Stimulated activated CD4-positive, alpha-beta T cell treated with anti-CD3 and anti-CD28 coated beads, Interleukin-15, amount 100 ng/mL, for 24 hours (primary cell): ENCODE data around the gene CDC42BPA.
"Not testable (repeated sequence)": the region's sequence is repeated elsewhere in the genome, so short reads cannot be mapped to it uniquely, and the experiment has no call there.

Experiments
- DNase-seq: peaks from one replicate; pipeline ENCODE4 v3.0.0-alpha.2; 2020

CDC42BPA gene

DNA sequence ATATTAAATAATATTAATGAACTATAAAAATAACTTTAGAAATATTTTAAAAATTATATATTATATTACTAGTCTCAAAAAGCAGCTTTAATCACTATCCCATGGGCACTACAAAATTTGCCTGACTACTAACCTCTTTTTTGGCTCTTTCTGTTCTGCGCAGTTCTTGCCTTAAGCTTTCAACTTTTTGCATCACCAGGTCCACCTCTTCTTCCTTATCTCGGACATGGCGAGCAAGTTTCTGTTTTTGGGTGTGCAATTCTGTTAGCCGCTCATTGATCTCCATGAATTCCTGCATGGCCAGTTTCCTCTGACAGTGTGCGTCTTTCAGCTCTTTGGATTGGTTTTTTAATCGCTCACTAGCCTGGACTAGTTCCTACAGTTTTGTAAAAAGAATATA is 205.8 kb downstream of the CDC42BPA start:
- no peak for DNase-seq

DNA sequence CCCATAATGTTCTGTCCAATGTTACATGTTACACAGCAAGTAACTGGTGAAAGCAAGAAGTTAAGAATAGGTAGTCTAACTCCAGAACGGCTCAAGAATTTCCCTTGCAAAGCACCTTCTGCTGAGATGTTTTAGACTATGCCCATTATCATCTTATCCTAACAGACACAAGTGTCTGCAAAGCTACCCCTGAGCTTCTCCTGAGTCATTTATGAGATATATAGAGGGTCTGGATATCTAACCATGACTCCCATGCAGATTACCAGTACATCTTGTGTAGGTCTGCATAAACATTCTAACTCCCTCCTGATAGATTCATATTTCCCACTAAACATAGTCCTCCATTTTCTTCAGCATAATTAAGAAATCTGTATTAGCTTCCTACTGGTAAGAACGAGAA is 206.5 kb downstream of the CDC42BPA start:
- DNase-seq = no peak

DNA sequence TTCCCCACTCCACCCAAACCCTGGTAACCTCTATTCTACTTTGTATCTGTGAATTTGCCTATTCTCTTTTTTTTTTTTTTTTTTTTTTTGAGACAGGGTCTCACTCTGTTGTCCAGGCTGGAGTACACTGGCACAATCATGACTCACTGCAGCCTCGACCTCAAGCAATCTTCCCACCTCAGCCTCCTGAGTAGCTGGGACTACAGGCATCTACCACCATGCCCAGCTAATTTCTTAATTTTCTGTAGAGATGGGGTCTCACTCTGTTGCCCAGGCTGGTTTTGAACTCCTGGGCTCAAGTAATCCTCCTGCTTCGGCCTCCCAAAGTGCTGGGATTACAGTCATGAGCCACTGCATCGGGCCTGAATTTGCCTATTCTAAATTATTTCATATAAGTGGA is 213.0 kb downstream of the CDC42BPA start:
- not testable (repeated sequence) for DNase-seq

DNA sequence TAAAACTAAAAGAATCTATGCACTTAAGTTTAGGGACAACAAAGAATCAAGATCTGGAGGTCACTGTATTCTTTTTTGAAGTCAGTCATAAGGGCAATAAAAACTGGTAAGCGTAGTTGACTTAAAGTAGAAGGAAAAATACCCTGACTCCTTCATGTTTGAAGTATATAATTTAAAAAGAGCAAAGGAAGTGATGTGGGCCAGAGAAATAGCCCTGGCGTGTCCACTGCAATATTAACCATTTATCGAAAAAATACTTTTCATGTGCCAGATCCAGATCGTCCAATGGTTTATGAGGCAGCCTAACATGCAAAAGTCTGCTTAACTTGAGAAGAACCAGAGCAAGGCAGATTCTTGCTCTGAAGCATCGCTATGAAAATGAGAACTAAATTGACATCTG is 216.2 kb downstream of the CDC42BPA start:
- DNase-seq = no peak

DNA sequence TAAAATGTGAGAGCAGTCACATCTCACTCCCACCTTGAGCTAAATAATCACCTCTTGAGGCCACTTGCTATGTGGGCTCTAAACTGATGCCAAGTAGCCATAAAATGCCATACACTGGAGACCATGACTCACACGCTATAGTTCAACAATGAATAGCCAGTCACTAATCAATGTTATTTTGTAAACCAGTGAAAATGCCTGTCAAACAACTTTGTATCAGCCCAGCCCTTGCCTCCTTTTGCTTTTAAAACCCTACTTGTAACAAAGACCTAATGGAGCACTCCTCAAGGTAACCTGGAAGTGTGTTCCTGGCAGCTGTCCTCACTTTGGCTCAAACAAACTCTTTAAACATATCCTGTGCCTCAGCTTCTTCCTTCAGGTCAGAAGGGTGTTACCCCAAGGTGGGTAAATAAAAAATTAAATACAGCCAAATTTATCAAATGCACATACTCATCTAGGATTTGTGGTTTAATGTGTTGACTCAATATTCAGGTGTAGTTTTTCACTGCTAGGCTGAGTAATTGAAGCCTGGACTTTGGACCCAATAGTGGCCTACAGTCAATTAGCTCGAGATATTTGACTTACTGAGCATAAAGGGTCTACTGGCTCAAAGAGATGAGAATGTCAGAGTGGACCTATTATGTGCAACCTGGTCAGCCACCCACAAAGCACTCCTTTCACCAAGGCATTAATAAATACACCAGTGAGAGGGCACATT is 223.9 kb downstream of the CDC42BPA start:
- no peak for DNase-seq

DNA sequence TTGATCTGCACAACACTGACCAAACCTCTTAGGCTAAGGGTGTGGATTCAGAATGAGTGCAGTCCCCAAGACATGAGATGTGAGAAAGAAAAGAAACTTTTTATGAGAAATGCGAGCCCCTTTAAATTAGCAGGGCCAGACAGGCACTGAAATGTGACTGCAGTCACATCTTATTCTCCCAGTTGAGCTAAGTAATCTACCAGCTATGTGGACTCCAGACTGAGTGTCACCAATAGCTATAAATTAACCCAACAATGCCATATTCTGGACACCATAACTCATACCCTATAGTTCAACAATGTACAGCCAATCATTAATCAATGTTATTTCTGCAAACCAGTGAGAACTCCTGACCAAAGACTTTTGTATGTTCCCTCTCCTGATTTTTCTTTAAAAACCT is 225.0 kb downstream of the CDC42BPA start:
- no peak for DNase-seq

DNA sequence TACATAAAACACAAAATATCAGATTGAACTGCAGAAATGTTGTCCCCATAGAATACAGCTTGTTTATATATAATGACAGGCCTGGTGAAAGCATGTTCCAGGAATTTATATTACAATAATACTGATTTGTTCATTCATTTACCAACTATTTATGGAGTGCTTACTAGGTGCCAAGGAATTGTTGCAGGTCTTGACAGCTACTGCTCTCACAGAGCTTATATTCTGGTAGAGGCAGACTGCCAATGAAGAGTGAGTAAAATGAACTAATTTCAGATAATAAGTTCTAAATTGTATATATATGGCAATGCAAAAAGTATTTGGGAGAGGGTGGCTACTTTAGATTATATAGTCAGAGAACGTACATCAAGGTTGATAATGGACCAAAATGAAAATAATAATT is 226.2 kb downstream of the CDC42BPA start:
- DNase-seq = no peak

DNA sequence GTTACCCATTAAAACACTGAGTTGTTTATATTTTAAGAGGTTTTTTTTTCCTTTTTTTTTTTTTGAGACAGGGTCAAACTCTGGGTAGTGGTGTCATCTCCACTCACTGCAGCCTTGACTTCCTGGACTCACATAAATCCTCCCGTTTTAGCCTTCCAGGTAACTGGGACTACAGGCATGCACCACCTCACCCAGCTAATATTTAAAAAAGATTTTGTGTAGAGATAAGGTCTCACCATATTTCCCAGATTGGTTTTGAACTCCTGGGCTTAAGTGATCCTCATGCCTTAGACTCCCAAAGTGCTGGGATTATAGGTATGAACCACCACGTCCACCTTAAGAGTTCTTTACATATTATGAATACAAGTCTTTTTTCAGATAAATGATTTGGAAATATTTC is 231.7 kb downstream of the CDC42BPA start:
- no peak for DNase-seq

DNA sequence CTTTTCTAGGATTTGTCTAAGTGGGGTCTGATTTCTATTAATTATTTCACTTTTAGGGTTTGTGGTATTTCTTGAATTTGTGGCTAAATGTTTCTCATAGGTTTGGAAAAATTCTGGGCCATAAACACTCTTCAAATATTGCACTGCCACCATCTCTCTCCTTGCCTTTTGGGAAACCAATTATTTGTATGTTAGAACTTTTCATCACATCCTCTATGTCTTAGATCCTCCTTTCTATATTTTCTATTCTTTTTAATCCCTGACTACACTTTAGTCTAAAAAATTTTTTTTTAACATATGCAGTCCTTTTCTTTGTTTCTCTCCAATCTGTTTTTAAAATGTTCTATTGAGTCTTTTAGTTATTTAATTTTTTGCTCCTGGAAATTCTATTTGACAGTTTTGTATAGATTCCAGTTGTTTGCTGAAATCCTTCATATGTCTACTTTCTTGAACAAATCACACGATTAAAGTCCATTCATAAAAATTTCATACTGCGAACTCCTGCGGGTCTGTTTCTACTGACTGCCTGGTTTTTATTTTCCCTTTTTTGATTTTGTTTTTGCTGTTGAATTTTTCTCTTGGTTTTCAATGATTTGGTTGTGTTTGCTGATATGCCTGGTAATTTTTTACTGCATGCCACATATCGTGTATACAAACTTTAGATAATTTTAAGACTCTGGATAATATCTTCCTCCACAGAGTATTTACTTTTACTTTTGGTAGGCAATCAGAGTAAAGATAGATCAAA is 235.1 kb downstream of the CDC42BPA start:
- no peak for DNase-seq

DNA sequence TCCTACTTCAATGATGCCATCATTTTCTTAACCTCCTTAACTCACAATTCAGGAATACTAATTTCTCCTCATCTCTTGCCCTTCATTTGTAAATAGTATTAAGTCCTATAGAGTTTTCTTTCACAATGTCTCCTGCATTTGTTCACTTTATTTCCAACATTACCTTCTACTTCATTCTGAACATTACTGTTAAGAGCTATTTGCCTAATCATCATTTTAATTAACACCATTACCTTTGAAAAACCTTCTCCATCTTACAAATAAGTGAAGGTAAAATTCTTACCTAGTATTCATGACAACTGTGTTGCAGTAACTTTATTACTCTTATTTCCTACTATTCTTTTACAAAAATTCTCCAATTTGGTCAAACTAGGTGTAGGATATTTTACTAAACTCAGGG is 240.5 kb downstream of the CDC42BPA start:
- DNase-seq = no peak

DNA sequence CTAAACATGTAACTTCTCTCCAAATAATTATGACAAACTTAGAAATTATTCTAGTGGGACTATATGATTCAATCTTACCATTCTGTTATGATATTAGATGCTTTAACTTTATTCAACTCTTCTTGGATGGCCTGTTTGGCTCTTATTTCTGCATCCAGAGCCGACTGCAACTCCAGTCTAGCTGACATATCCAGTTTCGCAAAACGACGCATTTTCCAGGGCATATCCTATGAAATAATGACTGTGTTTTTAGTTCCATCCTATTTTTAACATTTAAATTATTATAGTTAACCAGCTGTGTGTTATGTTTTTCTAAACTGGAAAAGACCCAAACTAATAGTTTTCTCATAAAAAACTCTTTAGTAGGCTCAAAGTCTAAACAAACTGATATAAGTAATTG is 244.5 kb downstream of the CDC42BPA start:
- no peak for DNase-seq

DNA sequence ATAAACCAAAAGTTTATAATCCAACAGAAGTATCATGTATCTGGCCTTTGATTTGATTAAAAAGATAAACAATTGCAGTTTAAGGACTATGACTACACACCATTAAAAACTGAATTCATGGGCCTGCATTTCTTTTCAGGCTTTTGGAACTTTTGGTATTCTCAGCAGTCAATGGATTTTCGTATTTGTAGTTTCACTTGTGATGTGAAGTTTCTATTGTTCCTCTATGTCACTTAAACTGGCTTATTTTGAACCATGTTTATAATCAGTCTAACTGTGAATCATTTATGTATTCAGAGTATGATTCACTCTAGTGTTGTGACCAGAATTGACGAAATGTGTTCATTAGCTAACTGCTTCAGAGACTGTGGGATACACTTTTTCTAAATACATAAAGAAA is 245.3 kb downstream of the CDC42BPA start:
- no peak for DNase-seq

DNA sequence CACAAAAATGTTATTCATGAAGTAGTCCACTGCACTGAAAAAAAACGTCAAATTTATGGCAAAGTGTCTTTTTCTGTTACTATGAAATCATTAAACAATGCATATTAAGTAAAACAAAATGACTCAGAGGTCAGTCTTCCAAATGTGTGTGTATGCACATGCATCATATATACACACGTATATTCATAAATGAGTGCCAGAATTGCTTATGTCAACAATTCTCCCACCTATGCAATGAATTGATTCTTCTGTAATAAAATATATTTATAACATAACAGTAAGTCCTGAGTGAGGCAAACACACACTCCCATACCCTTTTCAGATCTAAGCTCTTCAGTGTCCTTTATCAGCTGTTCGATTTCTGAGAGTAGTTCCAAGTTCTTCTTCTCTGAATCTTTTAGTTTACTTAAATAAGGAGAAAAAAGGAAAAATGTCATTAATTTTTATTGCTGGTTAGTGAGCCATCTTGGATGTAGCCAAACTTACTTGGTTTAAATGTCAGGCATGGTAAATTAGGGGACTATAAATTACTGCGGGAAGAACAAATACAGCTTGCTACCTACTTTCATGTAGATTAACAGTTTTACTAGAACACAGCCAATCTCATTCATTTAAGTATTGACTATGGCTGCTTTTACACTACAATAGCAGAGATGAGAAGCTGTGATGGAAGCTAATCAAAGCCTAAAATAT is 246.3 kb downstream of the CDC42BPA start:
- no peak for DNase-seq

DNA sequence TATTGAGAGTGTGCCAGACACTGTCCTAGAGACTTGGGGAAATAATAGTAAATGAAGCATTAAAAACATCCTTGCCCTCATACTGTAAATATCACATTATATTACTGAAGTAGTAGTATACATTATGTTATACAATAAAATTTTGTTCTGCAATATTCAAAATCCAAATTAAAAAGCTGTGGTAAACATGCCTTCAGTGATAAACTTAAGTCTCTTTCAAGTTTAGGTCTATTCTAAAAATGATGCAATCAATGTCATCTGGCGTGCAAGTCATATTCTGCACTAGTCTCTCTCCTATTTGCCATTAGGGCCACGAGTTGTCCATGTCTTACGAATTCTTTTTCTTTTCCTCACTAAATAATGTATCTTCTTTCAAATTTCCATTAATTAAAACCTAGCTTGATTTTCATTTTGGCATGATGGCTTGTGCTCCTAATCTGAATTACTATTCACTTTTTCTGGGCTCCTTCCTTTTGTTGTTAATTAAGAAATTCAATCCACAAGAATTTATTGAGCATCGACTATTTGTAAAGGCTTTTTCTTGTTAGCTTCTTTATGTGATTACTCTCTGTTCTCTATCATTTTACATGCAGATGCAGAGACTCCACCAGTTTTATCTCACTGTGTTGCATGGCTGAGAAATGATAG is 247.5 kb downstream of the CDC42BPA start:
- no peak for DNase-seq

DNA sequence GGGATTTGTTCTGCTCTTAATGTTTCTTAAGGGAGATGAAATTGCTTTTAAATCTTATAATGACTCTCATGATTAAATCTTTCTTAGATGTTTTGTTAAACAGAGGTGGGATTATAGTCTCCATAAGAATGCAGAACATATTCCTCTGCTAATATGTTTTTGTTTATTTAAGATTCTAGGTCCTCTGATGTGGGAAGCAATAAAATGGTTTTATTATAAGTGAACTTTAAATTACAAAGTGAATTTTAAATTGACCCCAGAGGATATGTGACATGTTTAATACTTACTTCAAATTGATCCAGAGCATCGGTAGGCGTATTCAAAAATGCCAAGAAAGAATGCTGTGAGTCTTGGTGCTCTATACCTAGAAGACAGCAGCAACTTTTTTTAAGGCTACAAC is 248.8 kb downstream of the CDC42BPA start:
- no peak for DNase-seq

DNA sequence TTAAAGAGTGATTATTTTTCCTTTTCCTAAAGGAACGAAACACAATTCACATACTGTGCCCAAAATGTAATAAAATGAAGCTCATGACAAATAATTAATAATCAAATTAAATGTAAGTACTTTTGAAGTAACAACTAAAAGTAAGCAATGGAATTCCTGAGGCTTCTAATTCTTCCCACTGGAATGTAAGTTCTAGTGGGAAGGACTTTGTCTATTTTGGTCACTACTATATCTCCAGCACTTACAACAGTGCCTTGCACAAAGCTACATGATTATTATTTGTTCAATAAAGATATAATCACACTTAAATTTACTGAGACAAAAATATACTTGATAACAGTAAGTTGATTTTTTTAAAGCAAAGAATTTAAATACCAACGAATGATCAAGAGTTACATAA is 249.4 kb downstream of the CDC42BPA start:
- DNase-seq = no peak

DNA sequence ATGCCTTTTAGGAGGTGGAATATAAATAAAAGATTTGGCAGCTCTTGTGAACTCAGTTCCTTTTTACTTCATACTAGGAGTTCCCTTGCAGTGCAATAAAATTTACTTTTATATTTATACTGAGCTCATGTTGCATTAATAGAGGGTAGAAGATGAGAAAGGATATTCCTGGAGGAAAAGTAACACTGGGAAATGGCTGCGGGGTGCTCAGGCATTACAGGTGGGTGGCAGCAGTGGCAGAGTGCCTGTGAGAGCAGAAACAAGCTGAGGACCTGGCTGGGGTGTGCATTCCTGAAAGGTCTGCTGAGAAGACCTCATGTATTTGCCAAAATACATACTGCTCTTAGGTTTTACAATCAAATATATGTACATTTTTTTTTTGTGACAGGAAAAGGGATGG is 251.3 kb downstream of the CDC42BPA start:
- no peak for DNase-seq

DNA sequence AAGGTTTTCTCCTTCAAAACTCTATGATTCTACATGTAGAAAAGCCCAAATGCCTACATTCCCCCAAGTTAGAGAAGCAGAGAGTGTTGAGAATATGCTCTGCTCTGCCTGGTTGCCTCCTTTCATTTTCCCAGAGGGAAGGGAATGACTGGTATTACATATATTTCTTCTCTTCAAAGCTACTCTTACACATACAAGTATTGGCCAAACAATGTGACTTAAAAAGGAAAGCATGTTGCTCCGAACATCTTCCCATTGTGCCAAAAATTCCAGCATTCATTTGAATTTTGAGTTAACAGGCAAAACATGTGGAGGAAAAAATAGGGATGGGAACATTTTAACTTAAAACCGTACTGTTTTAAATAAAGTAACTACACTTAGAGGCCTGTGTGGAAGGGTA is 253.0 kb downstream of the CDC42BPA start:
- DNase-seq = no peak

DNA sequence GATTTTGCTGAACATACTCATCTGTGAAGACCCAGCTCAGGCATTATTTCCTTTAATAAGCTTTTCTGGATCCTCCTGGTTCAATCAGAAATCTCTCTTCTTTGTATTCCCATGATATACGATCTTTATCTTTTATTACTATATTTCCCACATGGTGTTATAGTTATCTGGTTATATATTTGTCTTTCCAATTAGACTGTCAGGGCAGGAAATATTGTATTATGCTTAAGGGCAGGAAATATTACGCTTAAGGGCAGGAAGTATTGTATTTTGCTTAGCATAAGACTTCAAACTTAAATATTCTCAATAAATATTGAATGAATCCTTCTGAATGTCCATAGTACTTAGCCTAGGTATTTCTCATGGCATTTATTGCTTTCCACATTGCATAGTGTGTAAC is 256.0 kb downstream of the CDC42BPA start:
- DNase-seq = no peak

DNA sequence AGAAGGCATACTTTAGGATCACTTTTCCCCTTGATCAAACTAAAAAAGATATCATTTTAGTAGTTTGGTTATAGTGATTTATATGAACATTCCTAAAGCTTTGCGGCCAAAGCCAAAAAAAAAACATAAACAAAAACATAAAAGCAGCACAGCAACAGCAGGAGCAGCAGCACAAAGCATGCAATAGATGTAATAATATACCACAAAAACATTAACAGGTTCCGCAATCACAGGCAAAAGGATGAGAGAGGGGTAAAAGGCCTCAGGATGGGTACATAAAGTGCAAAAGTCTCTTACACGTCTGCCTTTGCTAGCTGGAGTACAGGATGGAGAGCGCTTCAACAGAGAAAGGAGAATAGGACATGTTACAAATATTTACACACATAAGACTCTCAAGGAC is 259.2 kb downstream of the CDC42BPA start:
- DNase-seq = no peak

DNA sequence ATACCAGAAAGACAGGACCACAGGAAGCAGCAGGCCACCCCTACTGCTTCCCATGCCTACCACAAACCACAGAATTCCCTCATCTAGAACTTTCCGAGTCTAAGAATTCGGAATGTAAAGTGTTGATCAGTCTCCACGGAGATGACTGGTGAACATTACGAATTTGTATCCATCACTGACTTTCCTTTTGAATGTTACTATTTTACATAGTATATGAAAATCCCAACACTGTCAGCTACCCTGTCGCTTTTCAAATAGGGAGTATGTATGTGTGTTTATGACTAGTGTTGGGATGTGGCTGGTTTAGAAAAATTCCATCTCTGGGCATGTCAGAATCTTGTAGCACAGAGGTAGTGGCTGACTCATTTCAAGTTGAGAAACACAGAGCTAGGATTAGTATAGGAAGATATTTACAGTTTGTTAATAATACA is 260.0 kb downstream of the CDC42BPA start:
- DNase-seq = no peak

DNA sequence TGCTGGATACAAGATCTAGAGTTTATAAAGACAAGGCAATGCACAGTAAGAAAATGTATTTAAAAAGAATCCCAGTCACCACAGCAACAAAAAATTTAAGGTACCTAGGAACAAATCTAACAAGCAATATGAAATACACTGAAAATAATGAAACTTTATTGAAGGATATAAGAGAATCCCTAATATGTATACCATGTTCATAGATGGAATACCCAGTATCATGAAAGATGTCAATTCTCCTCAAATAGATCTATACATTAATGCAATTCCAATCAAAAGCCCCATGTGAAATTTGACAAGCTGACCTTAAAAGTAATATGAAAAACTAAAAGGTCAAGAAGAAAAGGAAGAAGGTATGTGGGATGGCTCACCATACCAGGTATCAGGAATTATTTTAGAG is 269.0 kb downstream of the CDC42BPA start:
- DNase-seq = no peak

DNA sequence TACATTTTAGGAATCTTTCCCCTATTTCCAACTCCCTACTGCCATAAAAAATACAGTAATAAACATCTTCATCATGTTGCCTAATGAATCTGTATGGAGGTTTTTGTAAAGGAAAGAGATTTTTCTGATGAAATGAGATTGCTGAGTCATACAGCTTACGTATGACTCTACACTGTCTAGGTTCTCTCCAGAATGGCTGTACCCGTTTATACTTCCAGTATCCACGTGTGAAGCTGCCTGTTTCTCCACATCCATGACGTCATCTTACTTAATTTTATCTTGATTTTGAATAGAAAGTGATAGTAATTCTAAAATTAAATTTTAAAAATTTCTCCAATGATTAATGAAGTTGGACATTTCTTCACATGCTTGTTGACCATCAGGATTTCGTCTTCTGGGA is 274.5 kb downstream of the CDC42BPA start:
- DNase-seq = no peak

DNA sequence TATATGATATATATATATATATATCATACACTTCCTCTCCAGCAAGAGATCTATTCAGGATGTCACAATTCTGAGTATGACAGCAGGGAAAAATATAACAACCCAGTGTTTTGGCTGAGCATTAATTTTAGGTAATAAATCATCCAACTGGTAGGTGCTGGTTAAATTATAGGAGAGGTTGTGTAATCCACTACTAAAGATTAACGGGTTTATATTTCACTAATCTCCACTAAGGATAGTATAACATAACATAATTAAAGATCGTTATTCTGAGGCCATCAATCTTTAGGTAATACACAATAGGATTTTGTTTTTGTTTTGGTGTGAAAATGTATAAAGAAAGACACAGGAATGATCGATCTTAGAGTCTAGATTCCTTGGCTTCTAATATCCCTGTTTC is 276.0 kb downstream of the CDC42BPA start:
- DNase-seq = no peak
